HG03558 (cell line): ENCODE data around the gene ACIN1.

Experiments
- ATAC-seq: cut with Tn5 transposase; IDR thresholded peaks from one replicate; pipeline ENCODE4 v1.9.1; 2021; ENCODE audit warnings: moderate number of reproducible peaks; ENCODE audit not compliant: unreplicated experiment; ENCODE audit errors: extremely low read depth

ACIN1 gene

GRCh38 chr14:23125933-23126524, 31.1 kb upstream of the ACIN1 start:
- no peak for ATAC-seq

GRCh38 chr14:23125011-23125410, 30.1 kb upstream of the ACIN1 start:
- ATAC-seq, result no peak

DNA sequence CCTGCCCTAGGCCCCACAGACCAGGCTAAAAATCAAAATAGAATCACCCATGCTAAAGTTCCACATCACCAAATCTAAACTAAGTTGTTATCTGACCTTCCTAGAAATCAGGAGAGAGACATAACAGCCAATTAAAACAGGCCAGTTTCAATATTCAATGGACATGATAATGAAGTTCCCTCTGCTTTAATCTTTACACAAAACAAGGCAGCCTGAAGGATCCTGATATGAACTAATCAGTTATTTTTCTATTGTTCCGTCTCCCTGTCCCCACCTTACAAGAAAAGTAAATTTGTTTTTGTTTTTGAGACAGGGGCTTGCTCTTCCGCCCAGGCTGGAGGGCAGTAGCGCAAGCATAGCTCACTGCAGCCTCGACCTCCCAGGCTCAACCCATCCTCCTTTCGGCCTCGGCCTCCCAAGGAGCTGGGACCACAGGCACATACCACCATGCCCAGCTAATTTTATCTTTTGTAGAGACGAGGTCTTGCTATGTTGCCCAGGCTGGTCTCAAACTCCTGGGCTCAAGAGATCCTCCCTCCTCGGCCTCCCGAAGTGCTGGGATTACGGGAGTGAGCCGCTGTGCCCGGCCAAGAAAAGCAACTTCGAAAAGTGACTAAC, 29.5 kb upstream of the ACIN1 start:
- no peak for ATAC-seq

DNA sequence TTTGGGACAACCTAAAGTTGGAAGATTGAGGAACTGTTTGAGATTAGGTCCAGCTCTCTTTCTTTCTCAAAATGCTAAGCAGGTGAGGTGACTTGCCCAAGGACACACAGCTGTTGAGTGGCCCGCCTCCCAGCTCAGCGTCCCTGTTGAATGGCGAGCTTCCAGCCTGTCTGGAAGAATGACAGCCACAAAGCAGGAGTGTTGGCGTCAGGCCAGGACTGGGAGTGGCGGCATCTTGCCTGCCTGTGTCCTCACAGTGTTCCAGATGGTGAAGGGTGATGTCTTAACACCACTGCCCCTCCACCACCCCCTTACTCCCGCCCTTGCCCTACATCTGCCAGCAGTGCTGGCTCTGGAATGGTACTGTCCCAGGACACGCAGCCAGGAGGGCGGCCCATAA, 28.5 kb upstream of the ACIN1 start:
- ATAC-seq, result no peak

DNA sequence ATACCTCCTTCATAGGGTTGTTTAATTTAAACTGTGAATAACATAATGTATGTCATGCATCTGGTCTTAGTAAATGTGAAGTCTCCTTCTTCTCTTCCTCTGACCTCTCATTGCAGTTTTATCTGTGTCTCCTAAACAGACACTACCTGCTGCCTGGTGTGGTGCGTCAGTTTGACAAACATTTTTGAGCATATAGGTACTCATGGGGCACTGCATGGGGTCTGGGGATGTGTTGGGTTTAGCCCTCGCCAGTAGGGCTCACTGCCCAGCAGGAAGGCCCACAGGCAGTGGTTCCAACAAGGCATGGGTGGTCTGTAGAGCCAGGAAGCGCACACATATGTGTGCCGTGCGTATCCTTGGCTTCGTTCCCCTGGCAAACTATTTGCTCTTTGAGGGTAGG, 27.1 kb upstream of the ACIN1 start:
- no peak for ATAC-seq

DNA sequence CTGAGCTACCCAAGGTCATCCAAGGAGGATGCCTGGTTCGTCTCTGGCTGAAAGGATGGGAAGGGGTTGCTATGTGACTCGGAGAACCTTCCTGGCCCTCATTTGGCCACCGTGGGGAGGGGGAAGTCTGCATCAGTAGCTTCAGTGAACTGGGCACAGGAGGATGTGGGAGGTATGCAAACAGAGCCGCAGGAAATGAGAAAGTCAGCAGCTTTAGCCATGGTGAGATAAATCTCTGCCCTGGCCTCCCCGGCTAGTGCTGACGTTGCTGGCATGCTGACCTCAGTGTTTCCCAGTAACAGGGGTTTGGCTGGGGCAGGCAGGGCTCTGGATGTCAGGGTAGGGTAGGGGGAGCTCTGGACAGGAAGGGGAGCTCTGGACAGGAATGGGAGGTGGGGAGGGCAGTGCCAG, 26.4 kb upstream of the ACIN1 start:
- no peak for ATAC-seq

GRCh38 chr14:23120541-23121251, 25.8 kb upstream of the ACIN1 start:
- ATAC-seq, result no peak

GRCh38 chr14:23119363-23120327, 24.7 kb upstream of the ACIN1 start:
- no peak for ATAC-seq

DNA sequence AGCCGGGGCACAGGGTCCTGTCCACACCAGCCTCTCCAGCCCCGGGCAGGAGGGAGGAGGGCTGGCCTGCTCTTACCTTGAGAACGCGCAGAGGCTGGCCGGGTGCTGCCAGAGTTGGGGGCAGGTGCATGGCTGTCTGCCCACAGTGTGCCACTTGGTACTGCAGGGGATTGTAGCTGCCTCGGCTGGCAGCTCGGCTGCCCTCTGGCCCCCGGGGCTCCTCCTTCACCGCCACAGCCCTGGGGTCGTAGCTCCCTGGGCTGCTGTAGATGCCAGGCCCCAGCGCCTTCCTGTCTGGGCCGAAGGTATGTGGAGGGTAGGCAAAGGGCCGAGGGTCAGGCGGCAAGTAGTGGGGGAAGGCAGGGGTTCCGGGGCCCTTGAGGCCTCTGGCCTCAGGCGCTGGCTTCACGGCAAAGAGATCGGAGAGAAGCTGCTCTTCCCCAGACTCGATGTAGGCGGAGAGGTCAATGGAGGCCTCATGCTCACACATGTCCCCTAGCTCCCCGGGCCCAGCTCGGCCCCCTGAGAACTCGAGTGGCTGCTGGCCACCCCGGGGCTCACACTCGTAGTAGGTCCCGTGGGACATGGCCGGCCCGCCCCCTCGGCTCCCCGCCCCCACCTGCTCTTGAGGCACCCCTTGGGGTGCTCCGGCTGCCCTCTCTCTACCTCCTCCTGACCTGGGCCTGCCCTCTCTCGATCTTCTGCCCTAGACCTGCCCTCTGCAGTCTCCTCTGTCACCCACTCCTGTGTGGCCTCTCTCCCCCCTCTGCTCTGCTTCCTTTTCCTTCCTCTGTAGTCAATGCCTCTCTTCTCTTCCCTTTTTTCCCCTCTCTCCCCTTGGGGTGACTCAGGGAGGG, 23.8 kb upstream of the ACIN1 start, which contains the start of gene CEBPE:
Gene CEBPE, minus strand, starts transcription at position 750 of the 857 bp plus-strand sequence. Its CDS starts 164 bp downstream, at position 586.
- ATAC-seq, result no peak

DNA sequence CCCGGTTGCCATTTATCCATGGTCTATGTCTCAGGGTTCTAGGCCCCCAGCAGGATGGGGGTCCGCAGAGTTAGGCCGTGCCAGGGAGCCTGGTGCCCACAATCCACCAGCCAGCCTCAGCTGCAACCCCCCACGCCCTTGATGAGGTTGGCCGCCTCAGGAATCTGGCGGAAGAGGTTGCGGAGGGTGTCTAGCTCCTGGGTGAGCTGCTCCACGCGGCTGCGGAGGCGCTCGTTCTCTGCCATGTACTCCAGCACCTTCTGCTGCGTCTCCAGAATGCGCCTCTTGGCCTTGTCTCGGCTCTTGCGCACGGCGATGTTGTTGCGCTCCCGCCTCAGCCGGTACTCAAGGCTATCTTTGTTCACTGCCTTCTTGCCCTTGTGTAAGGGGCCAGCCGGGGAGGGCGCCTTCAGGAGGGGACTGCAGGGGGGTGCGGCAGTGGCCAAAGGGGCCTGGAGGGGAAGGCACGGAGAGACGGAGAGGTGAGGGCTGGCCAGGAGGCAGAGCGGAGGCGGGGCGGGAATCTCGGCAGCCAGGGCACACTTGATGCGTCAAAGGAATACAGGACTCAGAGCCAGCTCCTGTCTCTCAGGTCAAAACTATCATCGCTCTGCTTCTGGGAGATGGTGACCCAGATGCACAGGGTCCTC, 22.6 kb upstream of the ACIN1 start:
- no peak for ATAC-seq

- no peak for ATAC-seq
These were observed 21.0 kb upstream of the ACIN1 start for GRCh38 chr14:23115918-23116317.

DNA sequence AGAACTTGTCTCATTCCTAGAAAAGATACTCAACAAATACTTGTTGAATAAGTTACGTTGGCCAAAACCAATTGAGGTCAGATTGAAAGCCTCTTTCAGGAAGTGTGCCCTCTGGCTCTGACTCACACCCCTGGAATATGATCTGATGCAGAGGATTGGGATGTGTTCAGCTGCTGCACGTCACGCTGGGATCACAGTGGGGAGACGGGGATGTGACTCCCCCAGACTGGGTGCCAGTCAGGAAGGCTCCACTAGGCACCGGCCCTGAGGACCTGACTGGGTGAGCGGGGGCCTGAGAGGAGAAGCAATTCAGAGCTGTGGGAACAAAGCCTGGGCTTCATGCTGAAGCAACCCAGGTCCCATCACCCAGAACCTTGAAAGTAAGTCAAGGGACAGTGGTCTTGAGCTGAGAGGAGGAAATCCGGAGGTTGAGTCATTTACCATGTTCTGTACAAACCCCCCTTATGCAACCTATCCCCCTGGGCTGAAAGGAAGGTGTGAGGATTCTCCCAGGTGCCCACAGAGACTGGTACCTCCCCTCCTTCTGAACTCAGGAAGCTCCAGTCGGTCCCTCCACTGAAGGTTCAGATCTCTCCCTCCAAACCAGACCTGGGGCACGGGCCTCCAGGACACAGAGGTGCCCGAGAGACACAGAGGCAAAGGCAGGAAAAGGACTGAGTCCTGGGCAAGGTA, 20.2 kb upstream of the ACIN1 start:
- ATAC-seq, result no peak

DNA sequence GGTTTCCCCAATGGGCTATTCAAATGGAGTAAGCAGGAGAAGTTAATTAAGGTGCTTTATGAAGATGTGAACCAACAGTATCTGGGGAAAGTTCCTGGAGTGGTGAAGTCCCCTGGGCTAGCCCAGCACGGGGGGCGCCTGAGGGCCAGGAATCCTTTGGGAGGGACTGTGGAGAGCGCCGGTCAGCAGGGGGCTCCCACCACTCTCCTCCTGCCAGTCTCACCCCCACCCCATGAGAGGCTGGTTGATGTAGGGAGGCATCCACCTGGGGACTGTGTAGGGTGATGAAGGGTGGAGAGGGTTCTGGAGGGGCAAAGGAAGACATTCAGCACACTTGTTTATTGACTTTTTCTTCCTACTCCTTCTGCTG, 19.7 kb upstream of the ACIN1 start:
- no peak for ATAC-seq

GRCh38 chr14:23114120-23114458, 19.2 kb upstream of the ACIN1 start:
- no peak for ATAC-seq

GRCh38 chr14:23113431-23114119, 18.6 kb upstream of the ACIN1 start:
- ATAC-seq, result no peak

- ATAC-seq, result no peak
These were observed 17.6 kb upstream of the ACIN1 start for GRCh38 chr14:23112359-23113178.
